Stomach smooth muscle (tissue), 2 donors: ENCODE results near the gene FLNC.

Source experiments
- H3K27ac ChIP-seq: one replicate; pipeline ENCODE4 v1.7.0; 2013; ENCODE audit warnings: mild to moderate bottlenecking, low read length, inconsistent platforms
- H3K27me3 ChIP-seq, 2 donors: one replicate each; pipeline ENCODE4 v1.7.0; 2013; ENCODE audit warnings: low read length in 2 of 2; ENCODE audit not compliant: insufficient read depth in 2 of 2, control insufficient read depth in 1 of 2
- H3K36me3 ChIP-seq, 2 donors: one replicate each; pipeline ENCODE4 v1.7.0; 2013; ENCODE audit warnings: low read length in 2 of 2; ENCODE audit not compliant: control insufficient read depth in 2 of 2, insufficient read depth in 2 of 2
- H3K4me1 ChIP-seq: one replicate; pipeline ENCODE4 v1.7.0; 2013; ENCODE audit warnings: low read length; ENCODE audit not compliant: control insufficient read depth, insufficient read depth
- H3K4me3 ChIP-seq, 2 donors: one replicate each; pipeline ENCODE4 v1.7.0; 2013; ENCODE audit warnings: low read length in 2 of 2
- H3K9ac ChIP-seq, 2 donors: one replicate each; pipeline ENCODE4 v1.7.0; 2013; ENCODE audit warnings: low read length in 2 of 2, mild to moderate bottlenecking in 1 of 2
- H3K9me3 ChIP-seq, 2 donors: one replicate each; pipeline ENCODE4 v1.7.0; 2013; ENCODE audit warnings: low read length in 2 of 2; ENCODE audit not compliant: control insufficient read depth in 2 of 2
- donor health status: healthy.
- donor health status: Pancreatic carcinoma.

The FLNC gene

DNA sequence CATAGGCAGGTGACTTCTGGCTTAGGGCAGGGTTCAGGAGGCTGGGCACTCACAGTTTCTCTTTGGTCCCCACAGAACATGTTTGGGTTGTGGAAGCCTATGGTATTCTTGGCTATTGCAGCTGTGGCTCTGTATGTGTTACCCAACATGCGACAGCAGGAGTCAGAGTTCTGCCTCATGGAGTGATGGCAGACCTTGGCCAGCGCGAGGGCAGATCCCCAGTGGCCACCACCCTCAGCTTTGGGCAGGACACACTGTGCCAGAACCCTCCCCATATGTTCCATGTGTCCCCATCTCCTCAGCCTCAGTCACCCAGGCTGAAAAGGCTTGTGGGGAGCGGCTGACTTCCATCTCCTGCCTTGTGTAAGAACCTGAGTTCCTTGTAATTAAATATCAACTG is 8.5 kb upstream of the FLNC start:
- Histone ChIP-seq H3K27ac (no peak overlapping the region), H3K36me3 (no peaks in the 10 kb centered on the region), H3K27me3 (no peaks in the 10 kb centered on the region), H3K4me1 (peaks cover 14% of the 10 kb centered on the region), H3K4me3 (no peak overlapping the region), H3K9ac (no peak overlapping the region), H3K9me3 (no peaks in the 10 kb centered on the region)

DNA sequence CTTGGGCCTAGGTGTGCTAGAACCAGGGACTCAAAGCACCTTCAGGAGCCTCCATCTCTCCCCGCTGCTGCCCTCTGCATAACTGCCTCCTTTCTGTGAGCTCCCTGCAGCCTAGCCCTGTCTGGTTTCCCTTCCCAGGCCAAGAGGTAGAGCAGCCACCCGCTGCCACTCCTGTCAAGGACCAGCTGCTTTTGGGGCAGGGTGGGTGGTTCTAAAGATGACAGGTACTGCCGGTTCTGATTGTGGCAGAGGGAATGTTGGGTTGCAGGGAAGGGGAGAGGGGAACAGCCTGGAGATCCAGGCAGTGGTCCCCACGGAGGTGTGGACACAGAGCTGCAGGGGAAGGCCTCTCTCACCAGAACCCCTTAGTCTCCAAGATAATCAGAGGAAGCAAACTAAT is 3.7 kb upstream of the FLNC start:
- H3K36me3 ChIP-seq, result no peaks in the 10 kb centered on the region
- no peaks in the 10 kb centered on the region for H3K27me3 ChIP-seq
- peaks cover 36% of the 10 kb centered on the region for H3K4me1 ChIP-seq
- peak overlapping the region; percentile 88 for H3K27ac ChIP-seq
- H3K4me3 ChIP-seq, result no peak overlapping the region
- no peak overlapping the region for H3K9ac ChIP-seq
- no peaks in the 10 kb centered on the region for H3K9me3 ChIP-seq

- H3K27me3 ChIP-seq, result no peaks in the 10 kb centered on the region
- no peaks in the 10 kb centered on the region for H3K36me3 ChIP-seq
- H3K9ac ChIP-seq, result no peak overlapping the region
- peak overlapping the region; percentile 88 for H3K27ac ChIP-seq
- no peaks in the 10 kb centered on the region for H3K9me3 ChIP-seq
- H3K4me1 ChIP-seq, result peaks cover 39% of the 10 kb centered on the region
- H3K4me3 ChIP-seq, result no peak overlapping the region
Measured at GRCh38 chr7:128826916-128827247, 3.3 kb upstream of the FLNC start.

DNA sequence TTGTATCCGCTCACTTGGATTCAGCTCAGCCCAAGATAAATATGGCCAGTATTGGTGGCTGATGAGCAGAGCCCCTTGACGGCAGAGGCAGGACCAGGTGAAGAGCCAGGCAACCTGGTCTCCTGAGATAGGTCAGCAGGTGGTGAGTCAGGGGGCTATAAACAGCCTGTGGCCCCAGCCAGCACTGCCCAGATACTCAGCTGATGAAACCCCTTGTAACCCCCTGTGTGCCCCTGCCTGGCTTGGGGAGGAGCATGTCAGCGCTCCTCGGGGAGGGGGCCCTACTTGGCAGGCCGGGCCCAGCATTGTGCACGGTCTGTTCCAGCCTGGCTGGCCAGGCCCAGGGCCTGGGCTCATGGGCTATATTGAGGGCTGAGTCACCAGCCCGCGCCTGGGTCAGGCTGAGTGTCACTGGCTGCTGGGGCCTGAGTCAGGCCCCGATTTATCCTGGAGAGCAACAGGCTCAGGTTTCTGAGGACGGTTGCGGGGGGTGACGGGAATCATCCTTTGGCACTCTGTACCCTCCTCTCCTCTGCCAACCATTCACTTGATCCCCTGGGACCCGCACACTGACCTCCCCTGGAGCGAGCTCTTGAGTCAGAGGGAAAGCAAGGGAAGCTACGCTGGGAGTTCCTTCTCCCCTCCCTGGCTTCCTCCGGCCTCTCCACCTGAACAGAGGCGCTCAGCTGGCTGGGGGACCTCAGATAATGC is 2.8 kb upstream of the FLNC start:
- Histone ChIP-seq H3K27ac (peak overlapping the region; percentile 88), H3K4me3 (peak overlapping the region; percentile 30 to 35), H3K27me3 (no peaks in the 10 kb centered on the region), H3K36me3 (no peaks in the 10 kb centered on the region), H3K9me3 (no peaks in the 10 kb centered on the region), H3K4me1 (peaks cover 41% of the 10 kb centered on the region), H3K9ac (peak overlapping the region; percentile 61 to 71)

- no peaks in the 10 kb centered on the region for H3K27me3 ChIP-seq
- H3K4me1 ChIP-seq, result peaks cover 49% of the 10 kb centered on the region
- no peaks in the 10 kb centered on the region for H3K9me3 ChIP-seq
- peak overlapping the region; percentile 88 for H3K27ac ChIP-seq
- no peaks in the 10 kb centered on the region for H3K36me3 ChIP-seq
- peak overlapping the region; percentile 61 to 71 for H3K9ac ChIP-seq
- H3K4me3 ChIP-seq, result peak overlapping the region; percentile 30 to 35
Measured at GRCh38 chr7:128827971-128828711, 2.1 kb upstream of the FLNC start.

GRCh38 chr7:128829391-128830166 is 627 bp upstream of the FLNC start:
- H3K4me3 ChIP-seq, result peak overlapping the region; percentile 60 to 74
- no peaks in the 10 kb centered on the region for H3K36me3 ChIP-seq
- peaks cover 59% of the 10 kb centered on the region for H3K4me1 ChIP-seq
- peak overlapping the region; percentile 67 for H3K27ac ChIP-seq
- H3K27me3 ChIP-seq, result no peaks in the 10 kb centered on the region
- H3K9me3 ChIP-seq, result no peaks in the 10 kb centered on the region
- H3K9ac ChIP-seq, result peak overlapping the region; percentile 51 to 68

- Histone ChIP-seq H3K9me3 (no peaks in the 10 kb centered on the region), H3K27me3 (no peaks in the 10 kb centered on the region), H3K27ac (peak overlapping the region; percentile 96), H3K9ac (peak overlapping the region; percentile 93 to 94), H3K4me3 (peak overlapping the region; percentile 91 to 94), H3K36me3 (peaks cover 10 to 12% of the 10 kb centered on the region in 2 donors), H3K4me1 (peaks cover 76% of the 10 kb centered on the region)
Measured at GRCh38 chr7:128831178-128831993, 1.2 kb downstream of the FLNC start.

DNA sequence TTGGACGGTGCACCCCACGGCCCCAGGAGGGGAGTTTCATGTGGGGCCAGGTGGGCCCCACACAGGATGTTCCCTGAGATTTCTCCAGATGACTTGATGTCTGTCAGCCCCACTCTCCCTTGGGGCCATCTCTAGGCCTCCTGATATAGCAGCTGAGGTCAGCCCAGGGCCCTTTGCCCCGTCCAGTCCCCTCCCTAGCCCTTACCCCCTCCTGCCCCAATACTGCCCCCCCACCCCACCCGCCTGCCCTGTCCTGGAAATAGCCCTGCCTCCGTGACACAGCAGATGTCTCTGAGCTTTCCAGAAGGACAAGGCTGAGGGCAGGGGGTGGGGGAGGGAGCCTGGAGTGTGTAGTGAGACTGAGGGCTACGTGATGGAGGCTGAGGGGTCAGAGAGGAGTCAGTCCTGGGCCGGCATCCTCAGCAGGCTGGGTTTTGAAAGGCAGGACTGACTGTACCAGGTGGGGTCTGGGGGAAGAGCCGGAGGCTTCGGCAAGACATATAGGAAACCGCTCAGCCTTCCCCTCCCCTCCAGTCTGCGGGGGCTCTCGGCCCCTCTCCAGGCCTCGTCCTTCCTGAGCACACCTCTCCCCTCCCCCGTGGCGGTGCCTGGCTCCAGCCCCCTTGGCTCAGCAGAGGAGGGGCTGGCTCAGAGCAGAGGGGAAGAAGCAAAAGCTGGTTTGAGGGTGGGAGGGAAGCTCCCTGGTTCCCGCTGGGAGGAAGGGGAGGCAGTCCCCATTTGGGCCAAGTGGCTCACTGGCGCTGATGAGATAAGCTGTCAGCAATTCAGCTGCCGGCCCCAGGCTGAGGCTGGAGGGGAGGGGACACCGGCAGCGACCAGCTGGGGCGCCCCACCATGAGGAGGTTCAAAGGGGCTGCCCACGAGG is 2.0 kb downstream of the FLNC start:
- Histone ChIP-seq H3K4me3 (peak overlapping the region; percentile 91 to 94), H3K9ac (peak overlapping the region; percentile 84 to 94), H3K36me3 (peaks cover 18% of the 10 kb centered on the region in 2 donors), H3K27ac (peak overlapping the region; percentile 96), H3K27me3 (no peaks in the 10 kb centered on the region), H3K9me3 (no peaks in the 10 kb centered on the region), H3K4me1 (peaks cover 81% of the 10 kb centered on the region)

DNA sequence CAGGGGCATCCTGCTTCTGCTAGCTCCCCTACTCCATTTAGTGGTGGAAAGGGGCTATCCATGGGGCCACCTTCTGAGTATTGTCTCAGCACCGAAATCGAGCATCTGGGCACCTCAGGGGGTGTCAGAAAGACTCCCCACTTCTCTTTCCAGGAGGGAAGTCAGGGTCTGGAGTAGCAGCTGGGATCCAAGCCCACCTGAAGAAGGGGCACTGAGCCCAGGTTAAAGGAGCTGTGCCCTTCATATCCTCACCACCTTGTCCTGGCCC is 2.6 kb downstream of the FLNC start:
- Histone ChIP-seq H3K27me3 (no peaks in the 10 kb centered on the region), H3K4me3 (peak overlapping the region; percentile 91 to 94), H3K9ac (peak overlapping the region; percentile 84 to 94), H3K4me1 (peaks cover 80% of the 10 kb centered on the region), H3K27ac (peak overlapping the region; percentile 96), H3K9me3 (no peaks in the 10 kb centered on the region), H3K36me3 (peaks cover 23% of the 10 kb centered on the region in 2 donors)
